Cardiac muscle cell (in vitro differentiated cells and primary cell): Measurements from ENCODE around the gene MAST4. TPM values are rescaled to one million over a fixed set of nuclear protein-coding genes. Genes with fewer than 3 reads are reported as not detected.

ENCODE experiments used
- DNase-seq, 2 donors: peaks; one replicate each; pipeline versions ENCODE4 v3.0.0 to v3.0.0-alpha.2; 2010 to 2017; ENCODE audit warnings: low read depth in 1 of 2, low spot score in 1 of 2
- H3K27ac ChIP-seq: fragments of 200-600 bp; sonication (generic); 2 replicates; pipeline ENCODE4 v1.5.1; 2016
- H3K27me3 ChIP-seq: fragments of 200-600 bp; sonication (generic); 2 replicates; pipeline ENCODE4 v1.6.0; 2016; ENCODE audit warnings: control low read depth
- H3K36me3 ChIP-seq: fragments of 200-600 bp; sonication (generic); 2 replicates; pipeline ENCODE4 v1.5.1; 2016; ENCODE audit warnings: control low read depth
- H3K4me1 ChIP-seq: fragments of 200-600 bp; sonication (generic); 2 replicates; pipeline ENCODE4 v1.8.1; 2017; ENCODE audit warnings: low read depth, mild to moderate bottlenecking, mixed run types
- H3K4me3 ChIP-seq: fragments of 200-600 bp; sonication (generic); 2 replicates; pipeline ENCODE4 v1.5.1; 2016; ENCODE audit warnings: mild to moderate bottlenecking
- H3K9me3 ChIP-seq: fragments of 200-600 bp; sonication (generic); 2 replicates; pipeline ENCODE4 v1.5.1; 2017; ENCODE audit warnings: low read depth, mild to moderate bottlenecking, control low read depth
- polyA plus RNA-seq: library from polyadenylated mRNA; unstranded; fragments of >200 nt; fragmentation: Nextera tagmentation; extraction: Ambion mirVana; gene quantifications from 2 replicates; pipeline ENCODE4 v1.2.1, GENCODE V29; 2016
- total RNA-seq: library from RNA; depleted of rRNA; stranded (reverse); fragments of >200 nt; gene quantifications from 2 replicates; pipeline ENCODE4 v1.2.3, GENCODE V29; 2016
- TF ChIP-seq, protein P1 (sequence below): IDR thresholded peaks from 2 replicates; pipeline ENCODE4 v1.5.1; 2012; ENCODE audit warnings: low read depth, mild to moderate bottlenecking, low read length

MAST4 gene
- total and polyA plus RNA-seq, 2 experiments from 2014 or later: 33.1 to 58.0 TPM

DNA sequence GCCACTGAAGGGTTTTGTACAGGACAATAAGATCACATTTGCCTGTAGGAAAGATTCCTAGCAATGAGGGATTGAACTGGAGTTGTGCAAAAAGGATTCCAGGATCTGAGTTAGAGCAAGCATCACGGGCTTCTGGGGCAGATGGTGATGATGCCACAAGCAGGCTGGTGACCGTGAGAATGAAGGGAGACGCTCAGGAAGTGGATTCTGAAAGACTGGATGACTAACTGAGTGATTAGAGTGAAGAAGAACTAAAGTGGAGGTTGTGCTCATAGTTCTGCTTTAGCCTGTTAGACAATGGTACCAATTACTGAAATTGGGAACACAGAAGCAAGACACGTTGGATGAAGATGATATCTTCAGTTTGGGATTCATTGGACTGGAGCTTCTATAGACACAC is 432.2 kb downstream of the MAST4 start:
- Histone ChIP-seq H3K27me3 (no peaks in the 10 kb centered on the region), H3K9me3 (no peaks in the 10 kb centered on the region), H3K36me3 (no peaks in the 10 kb centered on the region), H3K4me1 (peaks cover 44% of the 10 kb centered on the region), H3K27ac (no peak overlapping the region), H3K4me3 (no peak overlapping the region)
- TF ChIP-seq, protein P1, sequence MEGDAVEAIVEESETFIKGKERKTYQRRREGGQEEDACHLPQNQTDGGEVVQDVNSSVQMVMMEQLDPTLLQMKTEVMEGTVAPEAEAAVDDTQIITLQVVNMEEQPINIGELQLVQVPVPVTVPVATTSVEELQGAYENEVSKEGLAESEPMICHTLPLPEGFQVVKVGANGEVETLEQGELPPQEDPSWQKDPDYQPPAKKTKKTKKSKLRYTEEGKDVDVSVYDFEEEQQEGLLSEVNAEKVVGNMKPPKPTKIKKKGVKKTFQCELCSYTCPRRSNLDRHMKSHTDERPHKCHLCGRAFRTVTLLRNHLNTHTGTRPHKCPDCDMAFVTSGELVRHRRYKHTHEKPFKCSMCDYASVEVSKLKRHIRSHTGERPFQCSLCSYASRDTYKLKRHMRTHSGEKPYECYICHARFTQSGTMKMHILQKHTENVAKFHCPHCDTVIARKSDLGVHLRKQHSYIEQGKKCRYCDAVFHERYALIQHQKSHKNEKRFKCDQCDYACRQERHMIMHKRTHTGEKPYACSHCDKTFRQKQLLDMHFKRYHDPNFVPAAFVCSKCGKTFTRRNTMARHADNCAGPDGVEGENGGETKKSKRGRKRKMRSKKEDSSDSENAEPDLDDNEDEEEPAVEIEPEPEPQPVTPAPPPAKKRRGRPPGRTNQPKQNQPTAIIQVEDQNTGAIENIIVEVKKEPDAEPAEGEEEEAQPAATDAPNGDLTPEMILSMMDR: no peak
- no peak for DNase-seq

DNA sequence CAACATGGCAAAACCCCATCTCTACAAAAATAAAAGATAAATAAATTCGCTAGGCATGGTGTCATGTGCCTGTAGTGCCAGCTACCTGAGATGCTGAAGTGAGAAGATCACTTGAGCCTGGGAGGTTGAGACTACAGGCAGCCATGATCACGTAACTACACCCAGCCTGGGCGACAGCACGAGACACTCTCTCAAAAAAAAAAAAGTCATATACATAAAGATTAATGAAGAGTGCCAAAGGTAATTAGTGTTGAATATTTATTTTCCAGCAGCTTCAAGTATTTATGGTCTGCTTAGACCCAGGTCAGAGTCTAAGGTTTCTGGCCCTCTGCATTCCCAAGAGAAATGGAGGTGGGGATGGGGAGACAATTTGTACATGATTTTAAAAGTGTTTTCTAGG is 432.7 kb downstream of the MAST4 start:
- H3K36me3 ChIP-seq: no peaks in the 10 kb centered on the region
- TF ChIP-seq, protein P1: no peak
- H3K9me3 ChIP-seq: no peaks in the 10 kb centered on the region
- H3K27me3 ChIP-seq: no peaks in the 10 kb centered on the region
- no peak overlapping the region for H3K27ac ChIP-seq
- peaks cover 49% of the 10 kb centered on the region for H3K4me1 ChIP-seq
- no peak overlapping the region for H3K4me3 ChIP-seq
- DNase-seq: no peak

DNA sequence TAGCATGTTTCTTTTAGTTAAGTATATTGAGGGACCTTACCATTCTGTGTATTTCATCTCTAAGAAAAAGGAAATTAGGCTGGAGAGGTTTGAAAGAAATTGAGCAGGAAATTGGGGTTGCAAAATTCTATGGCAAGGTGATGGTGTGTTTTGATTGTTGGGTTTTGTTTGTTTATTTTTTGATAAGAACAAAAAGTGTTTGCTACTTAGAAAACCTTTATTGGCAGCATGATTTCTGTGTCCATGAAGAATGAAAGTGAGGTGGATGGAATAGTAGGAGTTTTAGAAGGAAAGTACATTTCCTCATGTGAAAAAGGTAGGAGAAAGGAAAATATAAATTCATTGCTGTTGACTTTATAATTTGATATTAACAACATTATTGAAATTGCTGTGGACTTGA is 433.3 kb downstream of the MAST4 start:
- Histone ChIP-seq H3K36me3 (no peaks in the 10 kb centered on the region), H3K4me1 (peaks cover 55% of the 10 kb centered on the region), H3K4me3 (no peak overlapping the region), H3K27ac (no peak overlapping the region), H3K27me3 (no peaks in the 10 kb centered on the region), H3K9me3 (no peaks in the 10 kb centered on the region)
- no peak for DNase-seq
- TF ChIP-seq, protein P1: no peak

DNA sequence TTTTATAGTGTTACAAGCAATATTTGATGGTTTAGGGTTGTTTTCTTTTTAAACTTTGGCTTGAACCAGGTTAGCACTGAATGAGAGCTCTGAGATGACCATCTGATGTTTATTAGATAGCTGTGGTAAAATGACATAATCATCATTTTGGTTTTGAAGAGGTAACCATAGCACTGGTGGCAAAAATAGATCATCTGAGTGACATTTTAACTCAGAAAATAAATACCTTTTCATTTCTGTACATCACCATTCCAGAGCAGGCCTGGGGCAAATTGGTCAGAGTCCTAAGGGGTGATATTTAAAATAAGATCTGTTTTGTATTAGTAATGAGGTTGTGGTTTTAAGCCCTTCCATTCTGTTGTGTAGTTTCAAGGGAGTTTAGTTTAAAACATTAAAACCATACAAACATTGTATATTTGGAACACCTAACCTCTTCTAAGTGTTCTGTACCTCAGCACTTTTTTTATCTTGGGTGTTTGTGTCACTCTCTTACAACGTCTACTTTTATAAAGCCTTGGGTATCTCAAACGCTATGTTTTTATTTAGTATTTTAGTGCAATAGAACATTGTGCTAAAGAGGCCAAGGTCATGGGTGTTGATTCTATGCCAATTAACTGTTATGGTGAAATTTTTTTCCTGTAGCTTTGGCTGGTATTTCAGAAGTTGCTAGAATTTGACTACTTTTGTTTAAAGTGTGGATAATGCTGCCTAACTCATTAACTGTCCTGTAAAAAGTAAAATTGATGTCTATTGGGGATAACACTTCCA is 434.3 kb downstream of the MAST4 start:
- Histone ChIP-seq H3K27ac (peak overlapping the region; percentile 62), H3K36me3 (no peaks in the 10 kb centered on the region), H3K9me3 (no peaks in the 10 kb centered on the region), H3K4me3 (no peak overlapping the region), H3K27me3 (no peaks in the 10 kb centered on the region), H3K4me1 (peaks cover 59% of the 10 kb centered on the region)
- TF ChIP-seq, protein P1: no peak
- peak in 1 of 2 donors; percentile 48 for DNase-seq

DNA sequence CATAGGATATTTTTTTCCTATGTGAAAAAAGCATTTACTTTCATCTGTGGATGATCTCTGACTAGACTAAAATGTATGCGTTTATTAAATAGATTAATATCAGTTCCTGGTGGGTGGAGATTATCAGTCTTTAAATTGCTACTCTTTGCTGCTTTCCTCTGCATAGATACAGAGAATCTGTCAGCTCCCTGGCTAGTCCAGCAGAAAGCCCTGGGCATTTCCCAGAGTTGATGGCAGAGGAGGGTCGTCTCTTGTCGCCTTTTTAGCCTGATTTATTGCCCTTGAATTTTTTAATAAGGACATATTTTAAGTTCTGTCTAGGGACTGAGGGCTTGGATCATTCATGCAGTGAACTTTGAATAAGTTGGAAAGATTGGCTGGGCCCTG is 434.9 kb downstream of the MAST4 start:
- Histone ChIP-seq H3K27ac (peak overlapping the region; percentile 62), H3K4me1 (peaks cover 53% of the 10 kb centered on the region), H3K36me3 (no peaks in the 10 kb centered on the region), H3K4me3 (no peak overlapping the region), H3K27me3 (no peaks in the 10 kb centered on the region), H3K9me3 (no peaks in the 10 kb centered on the region)
- no peak for DNase-seq
- TF ChIP-seq, protein P1: no peak
